Lung (tissue), 12 donors: ENCODE measurements around the gene INPP4B. TPM values are rescaled to one million over a fixed set of nuclear protein-coding genes. Genes with fewer than 3 reads are reported as not detected.

Experiments
- ATAC-seq: fragments of 200-7000 bp; cut with Tn5 transposase; one replicate; pipeline ENCODE4 v1.9.1; 2020; ENCODE audit warnings: moderate number of reproducible peaks; ENCODE audit not compliant: insufficient read depth, low FRiP score
- DNase-seq, 3 donors: peaks; one replicate each; pipeline ENCODE4 v3.0.0-alpha.2; 2013 to 2017
- H3K27ac ChIP-seq, 2 donors: one replicate each; pipeline ENCODE4 v1.5.1; 2013; ENCODE audit warnings: mild to moderate bottlenecking in 2 of 2, moderate library complexity in 2 of 2, control low read depth in 1 of 2, inconsistent platforms in 1 of 2, low read depth in 1 of 2, low read length in 1 of 2
- H3K27me3 ChIP-seq, 3 donors: one replicate each; pipeline ENCODE4 v1.5.1; 2013; ENCODE audit warnings: low read length in 2 of 3; ENCODE audit not compliant: control insufficient read depth in 3 of 3, insufficient read depth in 3 of 3
- H3K36me3 ChIP-seq, 4 donors: one replicate each; pipeline ENCODE4 v1.5.1; 2013; ENCODE audit warnings: low read length in 4 of 4, mild to moderate bottlenecking in 1 of 4, moderate library complexity in 1 of 4; ENCODE audit not compliant: control insufficient read depth in 4 of 4, insufficient read depth in 4 of 4
- H3K4me1 ChIP-seq, 5 donors: one replicate each; pipeline ENCODE4 v1.5.1; 2013; ENCODE audit warnings: low read length in 5 of 5, mild to moderate bottlenecking in 2 of 5, moderate library complexity in 1 of 5; ENCODE audit not compliant: control insufficient read depth in 5 of 5, insufficient read depth in 5 of 5
- H3K4me3 ChIP-seq: one replicate; pipeline ENCODE4 v1.5.1; 2013; ENCODE audit warnings: mild to moderate bottlenecking, control low read depth, moderate library complexity
- H3K9ac ChIP-seq, 2 donors: one replicate each; pipeline ENCODE4 v1.5.1; 2013; ENCODE audit warnings: low read length in 2 of 2, control low read depth in 1 of 2; ENCODE audit not compliant: insufficient read depth in 1 of 2
- H3K9me3 ChIP-seq, 4 donors: one replicate each; pipeline ENCODE4 v1.5.1; 2013; ENCODE audit warnings: low read length in 3 of 4, mild to moderate bottlenecking in 1 of 4, moderate library complexity in 1 of 4; ENCODE audit not compliant: control insufficient read depth in 4 of 4, insufficient read depth in 3 of 4
- CTCF ChIP-seq: IDR thresholded peaks from 2 replicates; pipeline ENCODE4 v1.5.1; 2012; ENCODE audit warnings: mild to moderate bottlenecking; ENCODE audit errors: control extremely low read depth, extremely low read depth
- whole genome bisulfite sequencing, 2 donors: extraction: QIAGEN DNeasy Blood & Tissue Kit; methylation state at CpG; one replicate each; pipeline ENCODE4 v1.1.7; 2013; 5-methylcytosine and 5-hydroxymethylcytosine counted together
- polyA plus RNA-seq, 2 donors: library from polyadenylated mRNA; stranded (reverse); fragments of 200-250 nt; gene quantifications; one replicate each; pipeline ENCODE4 v1.2.1, GENCODE V29; 2013
- total RNA-seq, 2 donors: library from RNA; depleted of rRNA in 1 of 2; stranded (reverse); fragments of >200 nt in 1 of 2; gene quantifications; one replicate each; pipeline ENCODE4 v1.2.1, GENCODE V29; 2014 to 2021
- donor health status: control.
- donor health status: control.
- donor health status: Bipolar disorder and iron deficiency.
- donor health status: healthy.
- donor health status: DM: yes; HTN: yes; CAD: no.

INPP4B gene
- total and polyA plus RNA-seq, 4 donors, result 2.4 to 32.6 (median 5.6) TPM

DNA sequence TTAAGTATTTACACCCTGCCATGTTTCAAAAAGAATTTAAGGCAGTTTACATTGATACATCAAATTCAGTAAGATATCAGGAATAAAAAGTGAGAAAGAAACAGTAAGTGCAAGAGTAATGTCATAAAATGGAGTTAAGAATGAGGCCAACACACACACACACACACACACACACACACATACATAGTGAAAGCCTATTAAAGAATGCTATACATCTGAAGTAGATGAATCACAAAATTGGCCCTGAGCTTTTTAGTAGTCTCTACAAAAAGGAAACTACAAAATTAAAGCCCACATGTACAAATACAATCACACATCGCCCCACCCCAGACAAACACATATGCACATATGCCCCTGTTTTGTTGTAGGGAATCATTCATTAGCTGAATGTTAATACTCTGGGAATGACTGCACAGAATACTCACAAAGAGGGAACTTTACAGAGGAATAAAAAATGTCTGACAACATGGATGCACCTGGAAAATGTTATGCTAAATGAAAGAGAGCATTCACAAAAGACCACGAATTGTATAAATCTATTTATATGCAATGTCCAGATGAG lies 780.9 kb downstream of the INPP4B start:
- peaks cover 0 to 5% (median 0%) of the 10 kb centered on the region in 4 donors for H3K9me3 ChIP-seq
- WGBS, 2 donors, result 92 to 95% methylated on average over 2 of the region's 2 CpGs
- no peak overlapping the region for H3K4me3 ChIP-seq
- no peak overlapping the region for H3K9ac ChIP-seq
- no peaks in the 10 kb centered on the region for H3K27me3 ChIP-seq
- DNase-seq (no peak), ATAC-seq (no peak)
- no peaks in the 10 kb centered on the region for H3K36me3 ChIP-seq
- no peak overlapping the region for H3K27ac ChIP-seq
- no peak for TF ChIP-seq CTCF
- no peaks in the 10 kb centered on the region for H3K4me1 ChIP-seq

DNA sequence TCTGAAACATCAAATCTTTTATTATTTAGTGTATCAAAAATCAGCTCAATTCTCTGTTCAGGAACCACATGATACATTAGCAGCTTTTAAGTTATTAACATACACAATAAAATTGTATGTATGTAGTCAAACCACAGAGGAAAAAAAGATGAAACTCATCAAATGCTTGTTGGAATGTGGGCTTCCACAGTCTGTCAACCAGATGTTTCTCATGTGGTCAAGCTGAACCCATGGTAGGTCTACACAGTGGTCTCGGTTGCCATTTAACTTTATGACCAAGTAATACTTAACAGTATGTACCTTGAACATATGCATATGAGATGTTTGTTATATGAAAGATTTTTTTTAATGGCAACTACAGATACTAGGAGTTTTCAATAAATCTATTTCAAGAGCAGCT lies 781.9 kb downstream of the INPP4B start:
- no peak for TF ChIP-seq CTCF
- no peak overlapping the region for H3K27ac ChIP-seq

GRCh38 chr4:142045996-142046395 lies 800.1 kb downstream of the INPP4B start:
- no peak for DNase-seq
- WGBS, 2 donors, result 78 to 90% methylated on average over 2 of the region's 2 CpGs
- TF ChIP-seq CTCF, result no peak
- no peaks in the 10 kb centered on the region for H3K9me3 ChIP-seq
- no peak overlapping the region for H3K27ac ChIP-seq
- no peaks in the 10 kb centered on the region for H3K36me3 ChIP-seq
- no peak overlapping the region for H3K4me3 ChIP-seq
- no peaks in the 10 kb centered on the region for H3K27me3 ChIP-seq
- ATAC-seq, result no peak
- no peaks in the 10 kb centered on the region for H3K4me1 ChIP-seq
- no peak overlapping the region for H3K9ac ChIP-seq

More for the DNA sequence above, 781.9 kb downstream of the INPP4B start:
- Histone ChIP-seq H3K9ac (no peak overlapping the region), H3K4me1 (no peaks in the 10 kb centered on the region), H3K4me3 (no peak overlapping the region), H3K36me3 (no peaks in the 10 kb centered on the region), H3K27me3 (no peaks in the 10 kb centered on the region), H3K9me3 (peaks cover 0 to 5% (median 0%) of the 10 kb centered on the region in 4 donors)
- no peak for ATAC-seq
- DNase-seq, result no peak
- WGBS, 2 donors, result 93 to 98% methylated on average over 1 of the region's 1 CpG

GRCh38 chr4:142044271-142044670 lies 801.8 kb downstream of the INPP4B start:
- H3K36me3 ChIP-seq, result no peaks in the 10 kb centered on the region
- no peak overlapping the region for H3K27ac ChIP-seq
- 38 to 63% methylated on average over 3 of the region's 3 CpGs for WGBS, 2 donors
- H3K4me3 ChIP-seq, result no peak overlapping the region
- H3K27me3 ChIP-seq, result no peaks in the 10 kb centered on the region
- no peak for DNase-seq
- ATAC-seq, result no peak
- no peaks in the 10 kb centered on the region for H3K4me1 ChIP-seq
- no peaks in the 10 kb centered on the region for H3K9me3 ChIP-seq
- no peak overlapping the region for H3K9ac ChIP-seq
- no peak for TF ChIP-seq CTCF
